ENCODE data around the gene NCF4. TPM values are rescaled to one million over a fixed set of nuclear protein-coding genes. Genes with fewer than 3 reads are reported as not detected.

Gene NCF4
- total RNA-seq, 1 donor from 2014 or later, result not detected

DNA sequence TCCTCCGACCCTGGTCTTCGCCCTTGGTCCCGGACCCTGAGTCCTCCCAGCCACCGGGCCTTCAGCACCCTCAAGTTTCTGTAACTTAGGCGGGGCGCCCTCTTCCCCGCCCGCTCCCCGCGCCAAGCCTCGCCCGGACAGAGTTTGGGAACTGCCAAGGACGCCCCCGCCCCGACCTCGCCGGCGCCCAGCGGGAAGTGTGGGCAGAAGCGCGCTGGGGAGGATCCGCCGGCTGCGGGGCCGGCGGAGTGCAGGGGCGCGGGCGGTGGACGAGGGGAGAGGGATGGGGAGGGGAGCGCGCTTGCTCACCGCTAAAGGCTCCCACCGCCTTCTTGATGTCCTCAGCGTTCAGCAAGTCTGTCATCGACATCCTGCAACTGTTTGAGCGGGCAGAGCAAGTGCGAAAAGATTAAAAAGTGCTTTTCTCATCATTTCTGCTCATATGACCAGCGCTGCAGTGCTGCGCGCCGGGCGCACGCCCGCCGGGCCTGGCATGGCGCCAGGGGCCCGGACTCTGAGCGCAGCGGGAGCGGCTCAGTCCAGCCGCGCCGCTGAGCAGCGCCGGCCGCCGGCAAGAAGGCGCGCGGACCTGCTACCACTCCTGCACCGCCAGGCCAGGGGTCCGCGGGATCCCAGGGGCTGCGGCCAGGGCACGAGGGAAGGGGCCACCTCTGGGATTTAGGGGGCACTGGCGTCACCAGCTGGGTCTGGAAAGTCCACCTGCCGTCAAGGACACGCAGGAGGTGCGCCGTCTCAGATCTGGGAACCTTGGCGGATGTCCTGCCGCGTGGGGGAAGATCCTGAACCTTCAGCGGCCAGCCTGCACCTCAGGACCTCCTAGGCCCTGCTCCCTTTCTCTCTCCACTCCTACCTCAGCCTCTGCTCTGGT lies 43.9 kb upstream of the NCF4 start, which contains the start of gene PVALB:
Gene PVALB (minus strand): TSS at position 400 of the 889 bp plus-strand sequence. CDS start 30 bp downstream, at position 370.
- Histone ChIP-seq H3K4me3 (ENCODE audit: low read depth, low read length) (no peak within 1 kb of the TSS), H3K36me3 (ENCODE audit: control insufficient read depth, insufficient read depth, low read length) (no peaks in the 10 kb centered on the region), H3K27me3 (ENCODE audit: control insufficient read depth, insufficient read depth, low read length) (peaks cover 68% of the 10 kb centered on the region)
- DNase-seq (ENCODE audit: low read depth), result no peak
- TF ChIP-seq, protein P1, sequence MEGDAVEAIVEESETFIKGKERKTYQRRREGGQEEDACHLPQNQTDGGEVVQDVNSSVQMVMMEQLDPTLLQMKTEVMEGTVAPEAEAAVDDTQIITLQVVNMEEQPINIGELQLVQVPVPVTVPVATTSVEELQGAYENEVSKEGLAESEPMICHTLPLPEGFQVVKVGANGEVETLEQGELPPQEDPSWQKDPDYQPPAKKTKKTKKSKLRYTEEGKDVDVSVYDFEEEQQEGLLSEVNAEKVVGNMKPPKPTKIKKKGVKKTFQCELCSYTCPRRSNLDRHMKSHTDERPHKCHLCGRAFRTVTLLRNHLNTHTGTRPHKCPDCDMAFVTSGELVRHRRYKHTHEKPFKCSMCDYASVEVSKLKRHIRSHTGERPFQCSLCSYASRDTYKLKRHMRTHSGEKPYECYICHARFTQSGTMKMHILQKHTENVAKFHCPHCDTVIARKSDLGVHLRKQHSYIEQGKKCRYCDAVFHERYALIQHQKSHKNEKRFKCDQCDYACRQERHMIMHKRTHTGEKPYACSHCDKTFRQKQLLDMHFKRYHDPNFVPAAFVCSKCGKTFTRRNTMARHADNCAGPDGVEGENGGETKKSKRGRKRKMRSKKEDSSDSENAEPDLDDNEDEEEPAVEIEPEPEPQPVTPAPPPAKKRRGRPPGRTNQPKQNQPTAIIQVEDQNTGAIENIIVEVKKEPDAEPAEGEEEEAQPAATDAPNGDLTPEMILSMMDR (IDR thresholded peaks at IDR 0.05; ENCODE audit: insufficient read depth, low read length, poor library complexity, severe bottlenecking), result no peak

DNA sequence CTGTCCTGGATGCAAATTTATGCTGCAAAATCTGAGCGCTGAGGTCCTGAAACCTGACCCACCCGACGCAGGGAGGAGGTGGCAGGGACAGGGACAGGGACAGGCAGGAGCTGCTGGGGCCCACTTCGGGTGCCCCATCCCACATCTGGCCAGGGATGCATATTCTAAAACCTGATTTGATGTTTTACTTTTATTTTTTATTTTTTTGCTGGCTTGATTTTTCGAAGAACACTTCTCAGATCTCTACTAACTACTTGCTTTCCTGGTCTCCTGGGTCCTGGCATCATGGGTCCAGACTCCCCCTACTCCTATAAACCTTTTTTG lies 43.3 kb upstream of the NCF4 start:
- peaks cover 69% of the 10 kb centered on the region for H3K27me3 ChIP-seq (ENCODE audit: control insufficient read depth, insufficient read depth, low read length)
- H3K4me3 ChIP-seq (ENCODE audit: low read depth, low read length), result no peak overlapping the region
- no peak for DNase-seq (ENCODE audit: low read depth)
- TF ChIP-seq, protein P1 (IDR thresholded peaks at IDR 0.05; ENCODE audit: insufficient read depth, low read length, poor library complexity, severe bottlenecking), result no peak
- H3K36me3 ChIP-seq (ENCODE audit: control insufficient read depth, insufficient read depth, low read length), result no peaks in the 10 kb centered on the region

DNA sequence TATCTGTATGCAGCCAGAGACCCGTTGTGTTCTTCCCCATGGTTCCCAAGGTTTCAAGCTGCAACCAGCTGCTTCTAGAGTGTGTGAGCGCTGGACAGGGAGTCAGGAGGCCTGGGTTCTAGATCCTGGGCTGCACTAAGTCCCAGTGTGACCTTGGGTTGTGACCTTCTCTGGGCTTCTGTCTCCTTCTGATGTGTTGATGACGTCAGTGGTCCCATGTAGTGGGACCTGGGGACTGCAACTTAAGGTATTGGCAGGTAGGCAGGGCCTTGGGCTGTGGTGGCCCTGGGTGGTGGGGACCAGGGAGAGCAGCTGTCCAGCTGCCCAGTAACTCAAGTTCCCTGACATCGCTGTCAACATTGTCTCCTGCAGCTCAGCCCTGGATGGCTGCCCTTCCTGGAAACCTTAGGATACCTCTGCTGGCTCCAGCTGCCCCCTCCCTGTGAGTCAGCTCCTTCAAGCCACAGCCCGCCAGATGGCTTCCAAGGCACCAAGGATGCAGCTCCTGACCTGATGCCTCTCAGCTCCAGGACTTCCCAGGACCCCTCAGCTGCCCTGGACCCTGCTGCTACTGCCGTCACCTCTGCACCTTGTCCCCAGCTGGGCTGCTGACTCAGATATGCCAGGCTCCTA lies 42.7 kb upstream of the NCF4 start:
- no peak overlapping the region for H3K4me3 ChIP-seq (ENCODE audit: low read depth, low read length)
- TF ChIP-seq, protein P1 (IDR thresholded peaks at IDR 0.05; ENCODE audit: insufficient read depth, low read length, poor library complexity, severe bottlenecking), result no peak
- H3K36me3 ChIP-seq (ENCODE audit: control insufficient read depth, insufficient read depth, low read length), result no peaks in the 10 kb centered on the region
- DNase-seq (ENCODE audit: low read depth), result no peak
- peaks cover 67% of the 10 kb centered on the region for H3K27me3 ChIP-seq (ENCODE audit: control insufficient read depth, insufficient read depth, low read length)

DNA sequence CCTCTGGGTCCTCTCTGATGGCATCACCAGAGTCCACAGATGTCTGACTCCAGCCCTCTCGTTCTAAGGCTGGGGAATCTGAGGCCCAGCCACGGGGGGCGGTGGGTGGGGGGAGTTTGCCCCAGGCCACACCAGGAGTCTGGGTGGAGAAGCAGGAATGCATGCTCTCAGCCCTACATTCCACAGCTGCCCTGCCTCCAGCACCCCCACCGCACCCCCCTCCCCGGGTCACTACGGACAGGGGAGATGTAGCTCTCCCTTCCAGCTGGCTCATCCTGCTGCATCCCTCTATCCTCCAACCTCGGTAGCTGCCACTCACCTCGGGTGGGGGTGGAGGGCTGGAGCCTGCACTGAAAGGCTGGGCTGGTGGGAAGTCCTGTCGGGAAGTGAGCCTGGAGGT lies 41.7 kb upstream of the NCF4 start:
- Histone ChIP-seq H3K4me3 (ENCODE audit: low read depth, low read length) (no peak overlapping the region), H3K36me3 (ENCODE audit: control insufficient read depth, insufficient read depth, low read length) (no peaks in the 10 kb centered on the region), H3K27me3 (ENCODE audit: control insufficient read depth, insufficient read depth, low read length) (peaks cover 60% of the 10 kb centered on the region)
- TF ChIP-seq, protein P1 (IDR thresholded peaks at IDR 0.05; ENCODE audit: insufficient read depth, low read length, poor library complexity, severe bottlenecking), result no peak
- no peak for DNase-seq (ENCODE audit: low read depth)

DNA sequence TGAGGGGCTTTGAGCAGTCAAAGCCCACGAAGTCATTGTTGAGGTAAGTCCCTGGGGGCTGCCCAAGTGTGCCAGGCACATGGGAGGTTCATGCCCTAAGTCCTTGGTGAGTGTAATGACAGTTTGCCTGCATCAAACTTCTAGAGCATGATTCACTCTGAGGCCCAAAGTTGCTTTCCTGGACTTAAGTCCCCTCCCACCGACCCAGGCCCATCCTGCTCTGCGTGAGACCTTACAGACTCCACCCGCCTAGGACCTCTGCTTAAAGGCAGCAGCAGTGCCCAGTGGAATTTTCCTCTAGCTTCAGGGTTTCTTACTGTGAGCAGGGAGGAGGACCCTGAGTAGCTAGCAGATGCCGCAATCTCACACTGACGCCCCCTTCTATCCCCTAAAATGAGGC lies 38.2 kb upstream of the NCF4 start:
- peaks cover 27% of the 10 kb centered on the region for H3K27me3 ChIP-seq (ENCODE audit: control insufficient read depth, insufficient read depth, low read length)

More for the DNA sequence above, 38.2 kb upstream of the NCF4 start:
- Histone ChIP-seq H3K36me3 (ENCODE audit: control insufficient read depth, insufficient read depth, low read length) (no peaks in the 10 kb centered on the region), H3K4me3 (ENCODE audit: low read depth, low read length) (no peak overlapping the region)
- DNase-seq (ENCODE audit: low read depth), result no peak
- TF ChIP-seq, protein P1 (IDR thresholded peaks at IDR 0.05; ENCODE audit: insufficient read depth, low read length, poor library complexity, severe bottlenecking), result no peak

All from kidney epithelial cell (primary cell).